ENCODE results near the gene NPLOC4. TPM values are rescaled to one million over a fixed set of nuclear protein-coding genes. Genes with fewer than 3 reads are reported as not detected.

NPLOC4 gene
- total and polyA plus RNA-seq, 9 of the 15 experiments (the other 6 are each of a cell fraction or from before 2014, with no cell fraction given) = 1.5 to 116 (median 64.5) TPM

- TF ChIP-seq SREBF2 (CRISPR knock-in tag; IDR thresholded peaks at IDR 0.05) = no peak
- no peak for TF ChIP-seq CREB3 (tag; conservative IDR thresholded peaks at IDR 0.05; ENCODE audit: low read depth)
- TF ChIP-seq TFAP4 (CRISPR knock-in tag; IDR thresholded peaks at IDR 0.05; ENCODE audit: borderline replicate concordance) = 0 out of 2 replicates have a peak, but pooled peaks have one; percentile 15
- Histone ChIP-seq H3K4me1 (replicated peaks in 1 of 2; ENCODE audit: control insufficient read depth in 2 of 2, insufficient read depth in 2 of 2, low read length in 2 of 2) (peaks cover 15 to 76% of the 10 kb centered on the region in 2 experiments), H4K20me1 (replicated peaks; ENCODE audit: control insufficient read depth, insufficient read depth, low read length) (peaks cover 8% of the 10 kb centered on the region), H3K36me3 (ENCODE audit: control insufficient read depth, insufficient read depth, low read length) (peaks cover 9% of the 10 kb centered on the region), H3K9me3 (replicated peaks; ENCODE audit: control insufficient read depth, insufficient read depth, low read depth, low read length) (no peaks in the 10 kb centered on the region), H3K27me3 (ENCODE audit: control insufficient read depth in 2 of 2, insufficient read depth in 2 of 2, low read length in 2 of 2) (no peaks in the 10 kb centered on the region), H3K4me3 (no peak overlapping the region), H3K4me2 (ENCODE audit: insufficient read depth, low read length) (no peak overlapping the region), H3K9me1 (ENCODE audit: control insufficient read depth, insufficient read depth, low read length) (peaks cover under 1% of the 10 kb centered on the region), H3K9ac (ENCODE audit: insufficient read depth in 1 of 2, low read depth in 2 of 2, low read length in 2 of 2) (peak overlapping the region in 1 of 2 experiments; percentile 78; a peak in 1 of 4 replicates), H2AFZ (ENCODE audit: low read depth, low read length) (no peak overlapping the region), H3K27ac (ENCODE audit: extremely low read depth, low read depth, low read length) (no peak overlapping the region), H3K79me2 (ENCODE audit: control insufficient read depth, insufficient read depth, low read length) (peaks cover 12% of the 10 kb centered on the region)
- no TSS peak for BruUV-seq (replicated peaks)
- CTCF ChIA-PET (ENCODE audit: low intra/inter-chr PET ratio) = no interaction called here
- no peak for ATAC-seq
- no peak for DNase-seq (ENCODE audit: extremely low read depth in 1 of 4, low spot score in 3 of 4)
- in situ Hi-C loops (cut with MboI) (no loop called here), intact Hi-C loops (cut with micrococcal nuclease) (no loop called here)
- no peak for FAIRE-seq
- POLR2A ChIA-PET = interaction anchor here (0.6 kb wide), 2 partner anchors 211 to 366 kb away, joined by 3 read pairs; no protein-coding TSS in a partner anchor
- 69% methylated on average over 3 of the region's 4 CpGs for WGBS (ENCODE audit: insufficient coverage, low coverage, missing lambda C conversion rate)
These were observed 120.5 kb downstream of the NPLOC4 start for GRCh38 chr17:81516439-81516838.

All from K562 (cell line).